ENCODE measurements around the gene CHAC2.
"Not testable (repeated sequence)": the region's sequence is repeated elsewhere in the genome, so short reads cannot be mapped to it uniquely, and the experiment has no call there.

CHAC2 gene

GRCh38 chr2:53767405-53768241, at the start of gene CHAC2:
TSS of gene CHAC2 (plus strand) at chr2:53767804. CDS start at chr2:53767887, 83 bp downstream.
- DNase-seq = peak; percentile 58

GRCh38 chr2:53720944-53721343, 46.7 kb upstream of the CHAC2 start:
- not testable (repeated sequence) for DNase-seq

DNA sequence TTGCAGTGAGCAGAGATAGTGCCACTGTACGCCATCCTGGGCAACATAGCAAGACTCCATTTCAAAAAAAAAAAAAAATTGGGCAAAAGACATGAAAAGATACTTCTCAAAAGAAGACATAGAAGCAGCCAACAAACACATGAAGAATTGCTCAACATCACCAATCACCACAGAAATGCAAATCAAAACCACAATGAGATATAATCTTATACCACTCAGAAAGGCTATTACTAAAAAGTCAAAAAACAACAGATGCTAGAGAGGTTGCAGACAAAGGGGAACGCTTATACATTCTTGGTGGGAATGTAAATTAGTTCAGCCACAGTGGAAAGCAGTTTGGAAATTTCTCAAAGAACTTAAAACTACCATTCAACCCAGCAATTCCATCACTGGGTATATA, 43.1 kb upstream of the CHAC2 start:
- no peak for DNase-seq

- DNase-seq = no peak
These were observed 41.9 kb upstream of the CHAC2 start for GRCh38 chr2:53725662-53726061.

DNA sequence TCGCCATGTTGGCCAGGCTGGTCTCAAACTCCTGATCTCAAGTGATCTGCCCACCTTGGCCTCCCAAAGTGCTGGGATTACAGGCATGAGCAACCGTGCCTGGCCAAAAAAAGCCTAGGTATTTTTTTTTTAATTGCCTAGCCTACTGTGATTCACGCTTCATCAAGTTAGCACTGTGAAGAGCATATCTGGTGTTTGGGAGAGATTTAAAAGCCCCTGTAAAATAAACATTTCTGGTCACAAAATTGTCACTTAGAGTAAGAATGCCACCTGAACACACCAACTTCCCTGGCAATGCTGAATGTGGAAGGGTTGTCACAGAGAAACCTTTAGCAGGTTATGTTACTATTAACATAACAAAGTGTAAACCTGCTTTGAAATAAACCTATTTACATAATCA, 39.7 kb upstream of the CHAC2 start:
- no peak for DNase-seq

DNA sequence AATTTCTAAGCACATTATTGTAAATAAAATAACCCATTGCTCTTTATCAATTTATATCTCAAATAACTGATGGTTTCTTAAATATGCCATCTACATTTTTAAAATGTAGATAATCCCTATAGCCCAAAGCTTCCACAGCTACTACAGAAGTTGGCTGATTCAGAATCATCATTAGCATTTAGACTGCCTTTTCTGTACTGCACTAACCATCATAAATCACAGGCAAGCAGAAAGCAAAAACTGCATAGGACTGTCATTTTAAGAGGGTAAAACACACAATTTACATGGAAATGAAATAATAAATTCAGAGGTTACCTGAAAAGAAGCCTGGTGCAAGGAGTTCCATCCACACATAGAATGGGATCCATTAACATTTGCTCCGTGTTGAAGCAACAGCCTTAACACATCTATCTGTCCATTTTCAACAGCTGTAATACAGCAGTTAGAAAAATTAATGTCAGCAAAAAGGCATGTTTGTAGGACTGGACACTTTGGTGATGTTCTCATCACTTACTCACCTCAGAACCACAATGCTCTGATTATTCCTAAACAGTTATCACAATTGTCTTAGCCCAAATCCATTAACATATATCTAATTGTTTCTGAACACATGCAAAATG, 38.4 kb upstream of the CHAC2 start:
- no peak for DNase-seq

- no peak for DNase-seq
These were observed 30.5 kb upstream of the CHAC2 start for GRCh38 chr2:53737091-53737490.

GRCh38 chr2:53739032-53739431, 28.6 kb upstream of the CHAC2 start:
- no peak for DNase-seq

DNA sequence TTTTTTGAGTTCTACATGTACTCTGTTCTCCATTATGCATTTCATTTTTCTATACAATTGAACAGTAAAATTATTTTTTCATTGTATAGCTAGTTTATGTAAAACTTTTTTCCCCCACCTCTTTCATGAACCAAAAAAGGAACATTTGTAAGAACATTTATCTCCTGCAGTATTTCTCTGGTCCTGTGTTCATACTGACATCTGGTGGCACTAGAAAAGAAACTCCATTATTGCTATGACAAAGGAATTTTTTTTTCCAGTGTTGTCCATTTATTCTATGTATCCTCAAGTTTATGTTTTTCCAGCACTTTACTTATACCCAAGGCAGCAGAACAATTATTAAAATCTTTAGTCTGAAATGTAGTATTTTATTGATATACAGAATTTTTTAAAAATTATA, 27.4 kb upstream of the CHAC2 start:
- DNase-seq = no peak

- DNase-seq = no peak
These were observed 23.1 kb upstream of the CHAC2 start for GRCh38 chr2:53744395-53745065.

DNA sequence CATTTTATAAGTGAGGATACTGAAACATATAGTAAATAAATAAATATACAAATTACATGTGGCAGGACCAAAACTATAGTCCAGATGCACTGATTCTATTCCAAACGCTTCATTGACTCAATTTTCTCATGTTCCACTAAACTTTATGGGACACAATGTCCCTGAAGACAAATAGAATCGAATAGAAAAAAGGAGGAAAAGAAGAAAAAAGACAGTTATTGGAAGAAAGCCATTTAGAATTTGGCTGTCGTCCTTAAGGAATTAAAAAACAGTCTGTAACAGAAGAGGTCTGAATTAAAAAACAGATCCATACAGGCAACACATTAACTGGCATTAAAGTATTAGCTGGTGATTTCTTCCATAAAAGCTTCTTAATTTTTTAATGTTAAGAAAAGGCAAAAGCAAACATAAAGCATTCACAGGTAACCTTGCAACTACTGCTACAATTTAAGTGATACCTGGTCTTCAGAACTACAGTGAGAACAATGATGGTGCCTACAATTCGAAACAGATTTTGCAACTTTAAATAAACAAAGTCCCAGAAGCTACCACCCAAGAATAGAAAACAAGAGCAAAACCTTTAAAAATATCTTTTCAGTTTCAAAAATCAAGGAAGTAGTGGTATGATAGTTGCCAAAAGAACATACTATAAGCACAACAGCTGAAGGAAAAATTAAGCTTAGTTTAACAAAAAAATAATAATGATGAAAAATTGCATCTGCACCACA, 17.4 kb upstream of the CHAC2 start:
- no peak for DNase-seq

DNA sequence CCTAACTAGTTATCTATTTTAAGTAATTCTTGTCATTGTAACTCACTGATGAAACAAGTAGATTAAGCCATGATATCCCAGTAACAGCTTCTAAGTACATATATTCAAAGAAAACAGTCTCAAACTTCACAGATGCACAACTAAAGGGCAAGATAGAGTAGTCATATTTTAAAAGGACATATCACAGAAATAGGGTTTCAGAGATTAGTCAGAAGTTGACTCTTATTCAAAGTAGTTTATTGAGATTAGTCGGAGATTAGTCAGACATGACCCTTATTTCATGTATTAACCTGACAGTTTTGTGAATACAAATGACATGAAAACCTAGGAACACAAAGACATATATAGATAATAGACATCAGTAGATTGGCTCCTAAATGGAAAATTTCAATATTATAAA, 15.9 kb upstream of the CHAC2 start:
- DNase-seq = no peak

DNA sequence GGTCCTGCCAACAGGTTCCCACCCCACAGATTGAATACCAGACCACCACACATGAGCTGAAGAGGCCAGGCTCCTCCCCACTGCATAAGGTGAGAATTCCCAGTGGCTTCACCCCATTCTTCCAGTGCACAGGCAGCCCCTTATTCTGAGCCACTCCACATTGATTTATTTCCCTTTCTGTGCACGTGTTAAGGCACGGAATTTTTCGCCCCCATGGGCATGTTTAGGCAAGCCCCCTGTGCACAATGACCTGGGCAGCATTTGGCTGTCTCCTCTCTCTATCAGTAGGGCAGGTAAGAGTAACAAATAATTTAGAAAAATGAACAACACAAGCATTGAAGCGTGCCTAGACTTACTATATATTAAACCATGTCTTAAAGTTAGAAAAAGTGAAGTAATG, 15.2 kb upstream of the CHAC2 start:
- DNase-seq = no peak

DNA sequence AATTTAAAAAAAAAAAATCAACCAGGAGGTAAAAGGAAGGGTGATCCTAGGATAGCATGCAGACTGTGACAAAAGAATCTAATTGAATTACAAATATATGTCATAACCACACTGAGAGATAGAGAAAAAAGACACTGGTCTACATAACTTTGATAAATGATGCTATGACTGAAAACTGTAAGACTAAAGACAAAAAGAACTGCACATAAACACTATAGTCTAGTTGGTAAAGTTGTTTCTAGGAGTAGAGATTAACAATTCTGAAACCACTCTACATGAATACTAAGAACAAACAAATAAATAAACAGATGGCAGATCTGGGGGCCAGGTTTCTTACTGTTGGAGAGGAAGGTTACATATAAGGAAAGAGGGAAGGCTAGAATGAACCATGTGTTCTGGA, 14.6 kb upstream of the CHAC2 start:
- DNase-seq = no peak

GRCh38 chr2:53755121-53755520, 12.5 kb upstream of the CHAC2 start:
- no peak for DNase-seq

GRCh38 chr2:53756644-53757043, 11.0 kb upstream of the CHAC2 start:
- DNase-seq = no peak

DNA sequence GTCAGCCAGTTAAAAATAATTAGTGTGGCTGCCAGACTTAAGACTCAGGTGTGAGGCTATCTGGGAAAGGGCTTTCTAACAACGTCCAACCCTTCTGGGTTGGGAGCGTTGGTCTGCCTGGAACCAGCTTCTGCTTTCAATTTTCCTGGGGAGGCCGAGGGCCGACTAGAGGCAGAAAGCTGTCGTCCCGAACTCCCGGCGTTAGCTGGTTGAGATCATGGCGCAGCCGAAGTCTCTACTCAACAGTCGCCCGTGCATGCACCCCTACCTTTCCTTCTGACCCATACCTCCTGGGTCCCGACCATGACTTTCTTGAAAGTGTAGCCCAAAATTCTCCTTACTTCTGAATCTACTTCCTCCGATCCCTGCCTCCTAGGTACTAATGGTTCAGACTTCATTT, 10.4 kb upstream of the CHAC2 start:
- DNase-seq = not testable (repeated sequence)

GRCh38 chr2:53765767-53766166, 1.8 kb upstream of the CHAC2 start:
- DNase-seq = no peak

- peak; percentile 15 for DNase-seq
These were observed 588 bp downstream of the CHAC2 start for GRCh38 chr2:53768242-53768542.

GRCh38 chr2:53769318-53769945, 1.8 kb downstream of the CHAC2 start:
- no peak for DNase-seq

GRCh38 chr2:53770264-53770663, 2.7 kb downstream of the CHAC2 start:
- no peak for DNase-seq

DNA sequence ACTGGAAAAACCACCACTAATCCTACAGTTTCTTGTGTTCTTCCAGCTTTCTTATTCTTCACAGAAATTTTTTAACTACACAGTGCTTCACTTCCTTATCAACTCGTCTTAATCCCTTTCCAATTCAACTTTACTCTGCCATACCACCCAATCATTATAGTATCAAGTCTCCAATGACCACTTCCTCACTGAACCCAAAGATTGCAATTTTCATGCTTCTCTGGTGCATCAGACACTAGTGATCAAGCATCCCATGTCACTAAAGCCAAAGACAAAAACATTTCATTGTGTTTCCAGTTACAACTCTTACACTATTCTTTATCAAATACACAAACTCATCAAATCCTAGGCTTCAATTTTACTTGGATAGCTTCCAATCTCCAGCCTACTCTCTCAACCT, 9.5 kb downstream of the CHAC2 start:
- no peak for DNase-seq

DNA sequence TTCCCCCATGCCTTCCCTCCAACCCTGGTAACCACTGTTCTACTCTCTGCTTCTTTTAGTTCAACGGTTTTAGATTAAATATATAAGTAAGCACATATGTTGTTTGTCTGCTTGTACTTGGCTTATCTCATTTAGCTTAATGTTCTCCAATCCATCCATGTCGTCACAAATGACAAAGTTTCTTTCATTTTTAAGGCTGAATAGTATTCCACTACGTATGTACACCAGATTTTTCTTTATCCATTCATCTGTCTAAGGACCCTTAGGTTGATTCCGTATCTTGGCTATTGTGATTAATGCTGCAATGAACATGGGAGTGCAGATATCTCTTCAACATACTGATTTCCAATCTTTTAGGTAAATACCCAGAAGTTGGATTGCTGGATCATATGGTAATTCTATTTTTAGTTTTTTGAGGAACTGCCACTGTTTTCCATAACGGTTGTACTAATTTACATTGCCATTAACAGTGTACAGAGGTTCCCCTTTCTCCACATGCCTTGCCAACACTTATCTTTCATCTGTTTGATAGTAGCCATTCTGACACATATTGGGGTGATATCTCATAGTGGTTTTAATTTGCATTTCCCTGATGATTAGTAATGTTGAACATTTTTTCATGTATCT, 11.0 kb downstream of the CHAC2 start:
- no peak for DNase-seq
